Measurements from ENCODE around the gene ADGRE3. TPM values are rescaled to one million over a fixed set of nuclear protein-coding genes. Genes with fewer than 3 reads are reported as not detected.
"Not testable (repeated sequence)": the region's sequence is repeated elsewhere in the genome, so short reads cannot be mapped to it uniquely, and the experiment has no call there.

Gene ADGRE3
- polyA plus RNA-seq, 2 of the 4 experiments (the other 2 are of a cell fraction): not detected

- TF ChIP-seq ELK1 (IDR thresholded peaks at IDR 0.05; ENCODE audit: low read depth, low read length) (no peak), NPAS2 (CRISPR knock-in tag; IDR thresholded peaks at IDR 0.05; ENCODE audit: borderline replicate concordance) (no peak), MAFK (IDR thresholded peaks at IDR 0.05; ENCODE audit: partially characterized antibody) (no peak), KDM5A (IDR thresholded peaks at IDR 0.05) (no peak)
- TF ChIP-seq, protein P1, sequence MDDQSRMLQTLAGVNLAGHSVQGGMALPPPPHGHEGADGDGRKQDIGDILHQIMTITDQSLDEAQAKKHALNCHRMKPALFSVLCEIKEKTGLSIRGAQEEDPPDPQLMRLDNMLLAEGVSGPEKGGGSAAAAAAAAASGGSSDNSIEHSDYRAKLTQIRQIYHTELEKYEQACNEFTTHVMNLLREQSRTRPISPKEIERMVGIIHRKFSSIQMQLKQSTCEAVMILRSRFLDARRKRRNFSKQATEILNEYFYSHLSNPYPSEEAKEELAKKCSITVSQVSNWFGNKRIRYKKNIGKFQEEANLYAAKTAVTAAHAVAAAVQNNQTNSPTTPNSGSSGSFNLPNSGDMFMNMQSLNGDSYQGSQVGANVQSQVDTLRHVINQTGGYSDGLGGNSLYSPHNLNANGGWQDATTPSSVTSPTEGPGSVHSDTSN (IDR thresholded peaks at IDR 0.05): no peak
These were observed 62.0 kb downstream of the ADGRE3 start (continued) for GRCh38 chr19:14612657-14613056.

GRCh38 chr19:14612242-14612641 is 62.4 kb downstream of the ADGRE3 start:
- not testable (repeated sequence) for H3K27ac ChIP-seq

DNA sequence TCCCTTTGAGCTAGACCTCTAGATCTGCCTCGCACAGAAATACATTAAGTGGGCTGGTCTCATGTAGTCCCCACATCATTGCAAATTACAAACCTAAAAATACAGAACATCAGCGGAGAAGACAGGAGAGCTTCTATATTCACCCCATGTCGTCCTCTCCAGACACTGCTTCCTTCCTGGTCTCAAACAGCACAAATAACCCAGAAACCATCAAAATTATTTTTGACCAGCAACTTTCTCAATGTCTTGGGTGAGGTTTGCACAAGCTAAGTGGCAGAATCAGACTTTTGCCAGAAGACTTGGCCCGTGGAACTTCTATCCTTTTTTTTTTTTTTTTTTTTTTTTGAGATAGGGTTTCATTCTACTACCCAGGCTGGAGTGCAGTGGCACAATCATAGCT is 63.6 kb downstream of the ADGRE3 start:
- H3K9me3 ChIP-seq: no peaks in the 10 kb centered on the region
- DNase-seq (ENCODE audit: low read depth in 1 of 2, low spot score in 1 of 2): no peak
- ChIA-PET POLR2A (no interaction called here), CTCF (no interaction called here)
- 30% methylated on average over 4 of the region's 4 CpGs for WGBS (ENCODE audit: missing lambda C conversion rate)
- no peak overlapping the region for H3K4me2 ChIP-seq
- TF ChIP-seq HES2 (IDR thresholded peaks at IDR 0.05): no peak
- no peak for TF ChIP-seq REST (IDR thresholded peaks at IDR 0.05)
- no peak for TF ChIP-seq PHF8 (IDR thresholded peaks at IDR 0.05; ENCODE audit: borderline replicate concordance, low read depth)
- H3K4me3 ChIP-seq: no peak overlapping the region
- no peak overlapping the region for H3K27ac ChIP-seq
- no peak for FAIRE-seq
- no peaks in the 10 kb centered on the region for H3K4me1 ChIP-seq
- no peak for ATAC-seq

More at GRCh38 chr19:14612242-14612641, 62.4 kb downstream of the ADGRE3 start:
- H3K9me3 ChIP-seq; H3K4me1 ChIP-seq; CTCF ChIA-PET; H3K4me2 ChIP-seq; DNase-seq (ENCODE audit: low read depth in 1 of 2, low spot score in 1 of 2); ATAC-seq; H3K4me3 ChIP-seq; FAIRE-seq; POLR2A ChIA-PET: not testable (repeated sequence)
- 26% methylated on average over 5 of the region's 5 CpGs for WGBS (ENCODE audit: missing lambda C conversion rate)

GRCh38 chr19:14606627-14607026 is 68.0 kb downstream of the ADGRE3 start:
- no peak for ATAC-seq
- POLR2A ChIA-PET: no interaction called here
- WGBS (ENCODE audit: missing lambda C conversion rate): 33% methylated on average over 9 of the region's 9 CpGs
- no peak for FAIRE-seq
- no peaks in the 10 kb centered on the region for H3K9me3 ChIP-seq
- no peak for DNase-seq (ENCODE audit: low read depth in 1 of 2, low spot score in 1 of 2)
- H3K27ac ChIP-seq: no peak overlapping the region
- H3K4me1 ChIP-seq: no peaks in the 10 kb centered on the region
- H3K4me2 ChIP-seq: no peak overlapping the region
- H3K4me3 ChIP-seq: no peak overlapping the region
- TF ChIP-seq FOSL2 (IDR thresholded peaks at IDR 0.05) (no peak), FOSL2 (CRISPR knock-in tag; IDR thresholded peaks at IDR 0.05) (no peak), RARB (CRISPR knock-in tag; IDR thresholded peaks at IDR 0.05) (no peak), ZNF302 (CRISPR knock-in tag; IDR thresholded peaks at IDR 0.05) (no peak), HEYL (CRISPR knock-in tag; IDR thresholded peaks at IDR 0.05) (no peak), TFCP2L1 (CRISPR knock-in tag; IDR thresholded peaks at IDR 0.05) (no peak), HOXB13 (CRISPR knock-in tag; IDR thresholded peaks at IDR 0.05; ENCODE audit: low read depth) (no peak), HOXB5 (CRISPR knock-in tag; IDR thresholded peaks at IDR 0.05) (no peak), ZFP36 (IDR thresholded peaks at IDR 0.05; ENCODE audit: borderline replicate concordance, partially characterized antibody) (no peak), RCOR1 (IDR thresholded peaks at IDR 0.05; ENCODE audit: low read depth, low read length) (no peak), MAFK (IDR thresholded peaks at IDR 0.05; ENCODE audit: partially characterized antibody) (no peak)
- TF ChIP-seq, protein P2, sequence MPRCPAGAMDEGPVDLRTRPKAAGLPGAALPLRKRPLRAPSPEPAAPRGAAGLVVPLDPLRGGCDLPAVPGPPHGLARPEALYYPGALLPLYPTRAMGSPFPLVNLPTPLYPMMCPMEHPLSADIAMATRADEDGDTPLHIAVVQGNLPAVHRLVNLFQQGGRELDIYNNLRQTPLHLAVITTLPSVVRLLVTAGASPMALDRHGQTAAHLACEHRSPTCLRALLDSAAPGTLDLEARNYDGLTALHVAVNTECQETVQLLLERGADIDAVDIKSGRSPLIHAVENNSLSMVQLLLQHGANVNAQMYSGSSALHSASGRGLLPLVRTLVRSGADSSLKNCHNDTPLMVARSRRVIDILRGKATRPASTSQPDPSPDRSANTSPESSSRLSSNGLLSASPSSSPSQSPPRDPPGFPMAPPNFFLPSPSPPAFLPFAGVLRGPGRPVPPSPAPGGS (IDR thresholded peaks at IDR 0.05): no peak
- TF ChIP-seq, protein P3, sequence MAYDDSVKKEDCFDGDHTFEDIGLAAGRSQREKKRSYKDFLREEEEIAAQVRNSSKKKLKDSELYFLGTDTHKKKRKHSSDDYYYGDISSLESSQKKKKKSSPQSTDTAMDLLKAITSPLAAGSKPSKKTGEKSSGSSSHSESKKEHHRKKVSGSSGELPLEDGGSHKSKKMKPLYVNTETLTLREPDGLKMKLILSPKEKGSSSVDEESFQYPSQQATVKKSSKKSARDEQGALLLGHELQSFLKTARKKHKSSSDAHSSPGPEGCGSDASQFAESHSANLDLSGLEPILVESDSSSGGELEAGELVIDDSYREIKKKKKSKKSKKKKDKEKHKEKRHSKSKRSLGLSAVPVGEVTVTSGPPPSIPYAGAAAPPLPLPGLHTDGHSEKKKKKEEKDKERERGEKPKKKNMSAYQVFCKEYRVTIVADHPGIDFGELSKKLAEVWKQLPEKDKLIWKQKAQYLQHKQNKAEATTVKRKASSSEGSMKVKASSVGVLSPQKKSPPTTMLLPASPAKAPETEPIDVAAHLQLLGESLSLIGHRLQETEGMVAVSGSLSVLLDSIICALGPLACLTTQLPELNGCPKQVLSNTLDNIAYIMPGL (CRISPR knock-in tag; IDR thresholded peaks at IDR 0.05; ENCODE audit: borderline replicate concordance): no peak
- CTCF ChIA-PET: interaction anchor here (0.6 kb wide), 2 partner anchors 33 to 946 kb away, joined by 3 to 4 read pairs; no protein-coding TSS in a partner anchor
